Measurements from ENCODE around the gene RAPGEF4. TPM values are rescaled to one million over a fixed set of nuclear protein-coding genes. Genes with fewer than 3 reads are reported as not detected.

The RAPGEF4 gene
- 0.73 and 0.75 TPM in 2 replicates for total RNA-seq

- intact Hi-C loops (cut with micrococcal nuclease) = no loop called here
Measured at GRCh38 chr2:172735582-172736423, at the start of gene RAPGEF4. Gene RAPGEF4, plus strand, starts transcription at chr2:172735845. Its CDS starts 139 bp downstream, at chr2:172735984.

- intact Hi-C loops (cut with micrococcal nuclease) = no loop called here
Measured at GRCh38 chr2:172693037-172693436, 42.6 kb upstream of the RAPGEF4 start.

- intact Hi-C loops (cut with micrococcal nuclease) = no loop called here
Measured at GRCh38 chr2:172693529-172694455, 41.9 kb upstream of the RAPGEF4 start.

DNA sequence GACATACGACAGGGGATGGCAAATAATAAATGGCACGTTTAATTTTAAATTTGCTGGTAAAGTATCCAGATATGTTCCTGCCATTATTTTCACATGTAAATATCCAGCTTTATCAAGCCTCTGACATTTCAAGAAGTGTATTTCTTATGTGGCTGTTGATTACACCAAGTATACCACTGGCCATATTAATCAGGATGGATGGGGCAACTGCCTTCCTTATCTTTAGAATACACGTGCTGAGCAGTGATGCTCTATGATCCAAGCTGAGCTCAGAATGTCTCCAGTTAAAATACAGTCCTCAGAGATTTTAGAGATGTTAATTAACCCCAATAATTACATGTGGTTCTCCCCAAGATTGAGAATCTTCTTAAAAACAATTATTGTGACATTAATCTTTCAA is 38.3 kb upstream of the RAPGEF4 start:
- intact Hi-C loops (cut with micrococcal nuclease) = no loop called here

GRCh38 chr2:172698041-172698863 is 37.4 kb upstream of the RAPGEF4 start:
- intact Hi-C loops (cut with micrococcal nuclease) = no loop called here

- intact Hi-C loops (cut with micrococcal nuclease) = no loop called here
Measured at GRCh38 chr2:172701250-172701649, 34.4 kb upstream of the RAPGEF4 start.

DNA sequence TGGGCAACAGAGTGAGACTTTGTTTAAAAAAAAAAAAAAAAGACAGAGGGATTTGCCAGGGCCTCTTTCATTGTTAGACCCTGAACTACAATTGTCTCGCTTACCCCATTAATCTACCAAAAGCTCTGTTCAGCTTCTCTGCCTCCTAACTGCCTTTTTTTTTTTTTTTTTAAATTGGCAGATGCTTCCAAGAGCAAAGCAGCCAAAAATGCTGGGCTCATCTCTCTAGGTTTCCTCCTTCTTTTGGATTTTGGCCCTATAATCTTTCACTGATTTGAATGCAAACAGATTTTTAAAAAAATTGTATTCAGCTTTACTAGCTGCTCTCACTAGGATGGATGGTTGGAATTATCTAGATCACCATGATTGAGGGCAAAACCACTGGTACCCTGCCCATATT is 33.2 kb upstream of the RAPGEF4 start:
- intact Hi-C loops (cut with micrococcal nuclease) = no loop called here

- intact Hi-C loops (cut with micrococcal nuclease) = no loop called here
Measured at GRCh38 chr2:172704072-172704936, 31.3 kb upstream of the RAPGEF4 start.

DNA sequence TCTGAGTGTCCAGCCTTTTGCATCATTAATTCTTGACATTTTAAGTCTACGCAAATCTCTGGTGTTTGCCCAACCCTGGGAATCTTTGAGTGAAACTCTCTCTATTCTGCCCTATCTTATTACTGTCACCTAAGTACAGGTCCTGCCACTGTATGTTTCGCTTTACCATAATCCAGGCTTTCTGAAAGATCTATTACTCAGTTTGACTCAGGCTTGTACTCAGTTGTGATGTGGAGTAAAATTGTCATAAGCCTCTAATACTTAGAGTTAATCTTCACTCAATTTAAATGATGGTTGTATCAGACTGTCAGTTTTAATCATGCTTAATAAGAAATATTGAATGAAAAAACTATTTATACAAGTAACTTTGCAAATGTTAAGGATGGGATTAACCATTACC is 30.3 kb upstream of the RAPGEF4 start:
- intact Hi-C loops (cut with micrococcal nuclease) = no loop called here

DNA sequence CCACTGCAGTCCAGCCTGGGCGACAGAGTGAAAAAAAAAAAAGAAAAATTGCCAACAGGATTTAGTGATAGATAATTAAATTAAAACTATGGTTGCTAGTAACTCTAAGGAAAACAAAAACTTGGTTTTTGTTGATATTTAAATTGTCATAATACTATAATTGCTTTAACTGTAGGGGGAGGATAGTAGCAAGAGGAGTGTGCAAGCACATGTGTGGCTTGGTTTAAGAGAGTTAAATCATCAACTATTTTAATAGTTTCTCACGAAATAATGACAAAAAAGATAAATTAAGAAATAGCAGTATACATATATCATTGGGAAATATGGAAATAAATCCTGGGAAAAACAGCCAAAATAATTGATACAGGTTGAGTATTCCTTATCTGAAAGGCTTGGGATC is 27.4 kb upstream of the RAPGEF4 start:
- intact Hi-C loops (cut with micrococcal nuclease) = no loop called here

DNA sequence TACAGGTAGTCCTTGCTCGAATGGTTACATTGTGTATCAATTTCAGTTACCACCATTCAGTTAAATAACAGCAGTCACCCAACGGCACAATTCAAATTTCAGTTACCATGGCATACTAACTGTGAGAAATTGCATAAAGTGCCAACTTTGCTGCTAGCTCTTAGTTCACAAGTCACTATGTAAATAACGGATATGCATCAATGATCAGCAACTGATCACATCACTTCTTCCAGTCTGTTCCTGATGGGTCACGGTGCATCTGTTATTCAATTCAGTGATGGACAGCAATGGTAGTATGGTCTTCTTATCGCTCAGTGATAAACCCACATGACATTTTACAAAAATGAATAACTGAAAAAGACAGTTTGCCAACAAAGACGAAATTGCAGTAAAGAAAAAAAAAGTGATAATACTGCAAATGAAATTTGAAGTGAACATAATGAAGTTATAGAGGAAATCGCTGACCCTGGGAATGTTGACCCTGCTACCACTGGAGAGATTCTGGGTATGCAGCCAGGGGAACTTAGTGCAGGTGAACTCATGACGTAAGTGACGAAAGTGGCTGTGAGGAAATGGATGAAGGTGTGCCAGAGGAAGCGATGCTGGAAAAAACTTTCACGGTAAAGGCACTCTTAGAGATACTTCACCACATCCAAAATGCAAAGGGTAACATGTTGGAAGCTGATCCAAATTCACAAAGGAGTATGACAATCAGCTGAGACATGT is 25.9 kb upstream of the RAPGEF4 start:
- intact Hi-C loops (cut with micrococcal nuclease) = loop anchor here (5.0 kb wide), 1 partner anchor 242 kb away; no protein-coding TSS in a partner anchor

- intact Hi-C loops (cut with micrococcal nuclease) = loop anchor here (5.0 kb wide), 1 partner anchor 243 kb away; no protein-coding TSS in a partner anchor
Measured at GRCh38 chr2:172710584-172711047, 25.0 kb upstream of the RAPGEF4 start.

- intact Hi-C loops (cut with micrococcal nuclease) = loop anchor here (5.0 kb wide), 1 partner anchor 244 kb away; no protein-coding TSS in a partner anchor
Measured at GRCh38 chr2:172711110-172711509, 24.5 kb upstream of the RAPGEF4 start.

DNA sequence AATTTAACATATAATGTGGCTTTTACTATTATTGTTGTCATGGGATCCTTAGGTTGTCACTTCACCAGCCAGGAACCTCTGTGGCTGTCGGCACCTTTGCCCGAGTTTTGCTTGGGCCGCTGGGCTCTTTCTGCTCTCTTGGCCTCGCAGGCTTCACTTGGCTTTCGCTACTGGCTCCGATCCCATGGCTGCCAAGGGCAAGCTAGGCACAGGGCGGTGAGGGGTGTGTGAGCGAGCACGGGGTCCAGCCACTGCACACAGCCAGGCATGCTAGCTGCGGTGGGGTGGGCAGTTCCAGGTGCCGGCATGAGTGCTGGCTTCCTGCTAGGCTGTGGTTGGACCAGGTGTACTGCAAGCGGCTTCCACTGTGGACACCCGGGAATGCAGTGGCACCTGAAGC is 23.4 kb upstream of the RAPGEF4 start:
- intact Hi-C loops (cut with micrococcal nuclease) = loop anchor here (5.0 kb wide), 1 partner anchor 245 kb away; no protein-coding TSS in a partner anchor

- intact Hi-C loops (cut with micrococcal nuclease) = loop anchor here (5.0 kb wide), 1 partner anchor 246 kb away; no protein-coding TSS in a partner anchor
Measured at GRCh38 chr2:172713365-172713875, 22.2 kb upstream of the RAPGEF4 start.

DNA sequence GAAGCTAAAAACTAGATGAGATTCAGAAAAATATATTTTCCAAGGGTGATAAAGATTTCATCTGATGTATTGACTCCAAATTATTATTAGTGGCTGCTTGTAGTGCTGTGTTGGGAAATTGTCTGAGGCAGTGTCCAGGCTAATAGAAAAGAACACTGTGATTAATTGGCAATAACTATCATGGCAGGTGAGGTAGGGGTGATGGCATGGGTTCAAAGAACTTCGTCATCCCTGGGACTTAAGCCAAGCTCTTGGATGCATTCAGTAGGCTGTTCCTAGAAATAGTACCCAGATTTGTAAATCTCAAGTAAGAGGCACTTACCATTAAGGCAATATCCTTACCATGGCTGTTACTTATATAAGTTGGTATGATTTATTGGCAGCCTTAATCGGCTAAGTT is 13.2 kb upstream of the RAPGEF4 start:
- intact Hi-C loops (cut with micrococcal nuclease) = no loop called here

GRCh38 chr2:172723286-172723685 is 12.4 kb upstream of the RAPGEF4 start:
- intact Hi-C loops (cut with micrococcal nuclease) = no loop called here

GRCh38 chr2:172724724-172725123 is 10.9 kb upstream of the RAPGEF4 start:
- intact Hi-C loops (cut with micrococcal nuclease) = no loop called here

- intact Hi-C loops (cut with micrococcal nuclease) = no loop called here
Measured at GRCh38 chr2:172725284-172725683, 10.4 kb upstream of the RAPGEF4 start.
